Prostate gland (tissue), 2 donors: ENCODE measurements around the gene DHX30. TPM values are rescaled to one million over a fixed set of nuclear protein-coding genes. Genes with fewer than 3 reads are reported as not detected.

ENCODE experiments used
- DNase-seq: peaks from one replicate; pipeline ENCODE4 v3.0.0-alpha.2; 2019; ENCODE audit warnings: low spot score
- H3K27ac ChIP-seq, 2 donors: fragments of 200-600 bp; sonication (generic); 2 replicates each; pipeline ENCODE4 v1.5.1; 2017 to 2019
- H3K27me3 ChIP-seq: fragments of 200-600 bp; sonication (generic); replicated peaks from 2 replicates; pipeline ENCODE4 v1.5.1; 2019; ENCODE audit not compliant: insufficient read depth
- H3K36me3 ChIP-seq, 2 donors: fragments of 200-600 bp; sonication (generic); 1 replicate in 1 of 2; 2 replicates in 1 of 2; pipeline versions ENCODE4 v1.5.1 to v1.8.1; 2017 to 2019
- H3K4me1 ChIP-seq: fragments of 200-600 bp; sonication (generic); replicated peaks from 2 replicates; pipeline ENCODE4 v1.5.1; 2019
- H3K4me3 ChIP-seq, 2 donors: fragments of 200-600 bp; sonication (generic); 2 replicates each; pipeline ENCODE4 v1.5.1; 2017 to 2019
- H3K9me3 ChIP-seq: fragments of 200-600 bp; sonication (generic); 2 replicates; pipeline ENCODE4 v1.5.1; 2017
- POLR2A ChIP-seq: fragments of 450-650 bp; IDR thresholded peaks from one replicate; pipeline ENCODE4 v1.6.1; 2016; ENCODE audit warnings: antibody characterized with exemption, mild to moderate bottlenecking
- POLR2AphosphoS5 ChIP-seq: sonication (generic); formaldehyde crosslinking; IDR thresholded peaks from one replicate; pipeline ENCODE4 v1.6.1; 2017; ENCODE audit warnings: antibody characterized with exemption
- WGBS: methylation state at CpG from one replicate; pipeline ENCODE4 v1.1.5; 2018; 5-methylcytosine and 5-hydroxymethylcytosine counted together
- intact Hi-C: fragments of 100-400 bp; cut with DNase I; formaldehyde crosslinking; loops from one replicate; pipeline ENCODE4 v1.14.2; 2022
- total RNA-seq, 2 donors: library from RNA; depleted of rRNA; stranded (reverse); fragments of >200 nt; gene quantifications; one replicate each; pipeline ENCODE4 v1.1.0, GENCODE V29; 2016
- TF ChIP-seq, protein P1 (sequence below), 4 experiments: fragments of 200-600 bp in 2 of 4; fragments of 450-650 bp in 2 of 4; sonication (generic) in 2 of 4; IDR thresholded peaks; 1 replicate in 3 of 4; 2 replicates in 1 of 4; pipeline ENCODE4 v1.5.1; 2016 to 2019; ENCODE audit warnings: antibody characterized with exemption in 4 of 4, mild to moderate bottlenecking in 2 of 4, moderate library complexity in 2 of 4

The DHX30 gene
- total RNA-seq, 2 donors from 2014 or later, result 72.9 to 107 TPM

DNA sequence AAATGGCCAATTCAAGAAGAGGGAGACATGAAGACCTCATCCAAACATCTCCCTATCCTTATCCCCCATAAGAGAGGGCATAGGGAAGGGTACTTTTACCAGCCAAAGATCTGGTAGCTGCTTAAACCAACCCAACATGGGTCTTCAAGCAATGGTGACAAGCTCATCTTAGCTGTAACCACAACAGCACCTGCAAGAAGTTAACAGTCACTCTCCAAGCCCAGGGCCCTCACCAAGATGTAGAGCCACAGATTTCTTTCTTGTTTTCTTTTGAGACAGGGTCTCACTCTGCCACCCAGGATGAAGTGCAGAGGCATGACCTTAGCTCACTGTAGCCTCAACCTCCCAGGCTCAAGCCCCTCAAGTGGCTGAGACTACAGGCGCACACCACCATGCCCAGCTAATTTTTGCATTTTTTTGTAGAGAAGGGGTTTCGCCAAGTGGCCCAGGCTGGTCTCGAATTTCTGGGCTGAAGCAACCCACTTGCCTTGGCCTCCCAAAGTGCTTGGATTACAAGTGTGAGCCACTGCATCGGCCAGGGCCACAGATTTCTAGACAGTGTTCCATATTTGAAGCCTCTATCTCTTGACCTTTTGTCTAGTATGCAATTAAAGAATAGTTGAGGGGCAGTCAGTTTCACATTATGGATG lies 57.1 kb downstream of the DHX30 start:
- H3K9me3 ChIP-seq, result no peaks in the 10 kb centered on the region
- intact Hi-C loops, result no loop called here
- DNase-seq, result no peak
- no peaks in the 10 kb centered on the region for H3K4me1 ChIP-seq
- TF ChIP-seq POLR2AphosphoS5, result no peak
- TF ChIP-seq POLR2A, result no peak
- TF ChIP-seq, protein P1, sequence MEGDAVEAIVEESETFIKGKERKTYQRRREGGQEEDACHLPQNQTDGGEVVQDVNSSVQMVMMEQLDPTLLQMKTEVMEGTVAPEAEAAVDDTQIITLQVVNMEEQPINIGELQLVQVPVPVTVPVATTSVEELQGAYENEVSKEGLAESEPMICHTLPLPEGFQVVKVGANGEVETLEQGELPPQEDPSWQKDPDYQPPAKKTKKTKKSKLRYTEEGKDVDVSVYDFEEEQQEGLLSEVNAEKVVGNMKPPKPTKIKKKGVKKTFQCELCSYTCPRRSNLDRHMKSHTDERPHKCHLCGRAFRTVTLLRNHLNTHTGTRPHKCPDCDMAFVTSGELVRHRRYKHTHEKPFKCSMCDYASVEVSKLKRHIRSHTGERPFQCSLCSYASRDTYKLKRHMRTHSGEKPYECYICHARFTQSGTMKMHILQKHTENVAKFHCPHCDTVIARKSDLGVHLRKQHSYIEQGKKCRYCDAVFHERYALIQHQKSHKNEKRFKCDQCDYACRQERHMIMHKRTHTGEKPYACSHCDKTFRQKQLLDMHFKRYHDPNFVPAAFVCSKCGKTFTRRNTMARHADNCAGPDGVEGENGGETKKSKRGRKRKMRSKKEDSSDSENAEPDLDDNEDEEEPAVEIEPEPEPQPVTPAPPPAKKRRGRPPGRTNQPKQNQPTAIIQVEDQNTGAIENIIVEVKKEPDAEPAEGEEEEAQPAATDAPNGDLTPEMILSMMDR (IDR thresholded peaks at IDR 0.05), result no peak
- 97% methylated on average over 4 of the region's 4 CpGs for WGBS
- no peak overlapping the region for H3K4me3 ChIP-seq
- H3K27me3 ChIP-seq, result no peaks in the 10 kb centered on the region
- peaks cover 0 to 7% of the 10 kb centered on the region in 2 donors for H3K36me3 ChIP-seq
- no peak overlapping the region for H3K27ac ChIP-seq

GRCh38 chr3:47863391-47864128 lies 60.6 kb downstream of the DHX30 start:
- intact Hi-C loops, result no loop called here
- TF ChIP-seq POLR2A (no peak), POLR2AphosphoS5 (no peak)
- TF ChIP-seq, protein P1 (IDR thresholded peaks at IDR 0.05), result no peak
- H3K27me3 ChIP-seq, result no peaks in the 10 kb centered on the region
- no peaks in the 10 kb centered on the region for H3K9me3 ChIP-seq
- H3K4me1 ChIP-seq, result no peaks in the 10 kb centered on the region
- no peak overlapping the region for H3K27ac ChIP-seq
- DNase-seq, result no peak
- peaks cover 3 to 8% of the 10 kb centered on the region in 2 donors for H3K36me3 ChIP-seq
- H3K4me3 ChIP-seq, result no peak overlapping the region
- WGBS, result 95% methylated on average over 12 of the region's 12 CpGs

DNA sequence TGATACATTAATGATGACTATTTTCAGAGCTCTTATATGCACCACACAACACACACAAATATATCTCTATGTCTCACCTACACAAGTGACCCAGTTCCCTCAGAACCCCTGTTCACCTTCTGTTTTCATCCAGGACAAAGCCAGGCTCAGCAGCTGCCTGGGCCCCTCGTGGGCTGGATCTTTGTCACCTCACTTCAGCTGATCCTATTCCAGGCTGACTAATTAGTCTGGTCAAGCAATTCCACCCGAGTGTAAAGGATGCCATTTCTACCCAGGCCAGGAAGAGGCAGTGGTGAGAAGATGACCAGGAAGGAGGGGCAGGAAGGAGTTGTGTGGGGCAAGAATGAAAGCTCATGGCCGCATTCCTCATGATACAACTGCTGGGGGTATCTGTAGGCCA lies 62.3 kb downstream of the DHX30 start:
- TF ChIP-seq POLR2A (no peak), POLR2AphosphoS5 (no peak)
- TF ChIP-seq, protein P1 (IDR thresholded peaks at IDR 0.05), result no peak
- DNase-seq, result no peak
- Histone ChIP-seq H3K4me3 (no peak overlapping the region), H3K9me3 (no peaks in the 10 kb centered on the region), H3K36me3 (peaks cover 8% of the 10 kb centered on the region in 2 donors), H3K27me3 (no peaks in the 10 kb centered on the region), H3K4me1 (no peaks in the 10 kb centered on the region), H3K27ac (no peak overlapping the region)
- WGBS, result 46% methylated on average over 3 of the region's 3 CpGs
- intact Hi-C loops, result no loop called here

- TF ChIP-seq POLR2AphosphoS5, result no peak
- TF ChIP-seq, protein P1 (IDR thresholded peaks at IDR 0.05), result no peak
- no peak for TF ChIP-seq POLR2A
- Histone ChIP-seq H3K36me3 (peaks cover 8% of the 10 kb centered on the region in 2 donors), H3K27ac (no peak overlapping the region), H3K9me3 (no peaks in the 10 kb centered on the region), H3K4me3 (no peak overlapping the region), H3K4me1 (no peaks in the 10 kb centered on the region), H3K27me3 (no peaks in the 10 kb centered on the region)
- DNase-seq, result no peak
- intact Hi-C loops, result no loop called here
- 93% methylated on average over 8 of the region's 8 CpGs for WGBS
Measured at GRCh38 chr3:47867451-47868044, 64.6 kb downstream of the DHX30 start.
